HFF-Myc (cell line): ENCODE measurements around the gene PGC.

Experiments
- DNase-seq: peaks from one replicate; pipeline ENCODE4 v3.0.0-alpha.2; 2011; ENCODE audit warnings: low read depth; ENCODE audit errors: extremely low read depth
- H3K4me3 ChIP-seq: replicated peaks from 2 replicates; pipeline ENCODE4 v1.5.1; 2011; ENCODE audit warnings: low read depth, mild to moderate bottlenecking, control low read depth, low read length
- CTCF ChIP-seq: IDR thresholded peaks from 2 replicates; pipeline ENCODE4 v1.5.1; 2012; ENCODE audit warnings: mild to moderate bottlenecking, low read depth, low read length, control low read depth; ENCODE audit errors: missing control alignments

Gene PGC

DNA sequence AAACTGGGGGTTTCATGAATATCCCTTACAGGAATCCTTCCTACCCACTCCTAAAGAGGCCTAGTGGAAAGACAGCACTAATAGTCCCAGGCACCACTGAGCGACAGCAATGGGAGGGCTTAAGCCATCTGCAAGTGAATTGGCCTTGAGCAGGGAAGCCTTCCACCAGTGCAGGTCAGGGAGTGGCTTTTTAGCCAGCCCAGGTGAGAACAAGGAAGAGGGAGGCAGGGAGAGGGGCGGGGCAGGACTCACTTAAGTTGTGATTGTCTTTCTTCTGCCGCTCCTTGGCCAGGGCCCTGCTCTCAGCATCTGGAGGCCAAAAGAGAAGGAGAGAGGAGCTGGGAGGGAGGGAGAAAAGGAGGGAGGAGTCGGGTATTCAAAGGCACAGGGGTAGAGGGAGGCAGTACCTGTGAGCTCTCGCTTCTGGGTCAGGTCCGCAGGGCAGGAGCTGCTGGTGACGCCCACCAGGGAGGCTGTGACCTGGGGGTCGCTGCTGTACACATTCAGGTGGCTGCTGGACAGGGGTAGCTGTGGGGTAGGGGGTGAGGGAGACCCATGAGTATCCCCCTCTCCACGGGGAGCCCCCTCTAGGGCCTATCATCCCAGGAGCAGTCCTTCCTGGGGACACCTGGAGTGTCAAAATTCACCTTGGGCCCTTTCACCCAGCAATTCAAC is 59.6 kb downstream of the PGC start:
- DNase-seq: no peak
- TF ChIP-seq CTCF: no peak
- no peak overlapping the region for H3K4me3 ChIP-seq
